ENCODE data around the gene INPP5B. TPM values are rescaled to one million over a fixed set of nuclear protein-coding genes. Genes with fewer than 3 reads are reported as not detected.

The INPP5B gene
- total and polyA plus RNA-seq, 4 donors = 9.2 to 40.8 (median 27.2) TPM

- Histone ChIP-seq H3K9ac (ENCODE audit: insufficient read depth in 1 of 2, low read length in 2 of 2) (no peak overlapping the region), H3K9me3 (ENCODE audit: control insufficient read depth in 4 of 4, insufficient read depth in 3 of 4, low read length in 3 of 4) (no peaks in the 10 kb centered on the region), H3K27ac (ENCODE audit: low read depth in 1 of 2, low read length in 1 of 2) (no peak overlapping the region), H3K36me3 (ENCODE audit: control insufficient read depth in 4 of 4, insufficient read depth in 4 of 4, low read length in 4 of 4) (peaks cover 0 to 4% (median 1%) of the 10 kb centered on the region in 4 donors), H3K4me1 (ENCODE audit: control insufficient read depth in 5 of 5, insufficient read depth in 5 of 5, low read length in 5 of 5) (peaks cover 0 to 10% (median 7%) of the 10 kb centered on the region in 5 donors), H3K4me3 (no peak overlapping the region), H3K27me3 (ENCODE audit: control insufficient read depth in 3 of 3, insufficient read depth in 3 of 3, low read length in 2 of 3) (no peaks in the 10 kb centered on the region)
- TF ChIP-seq CTCF (IDR thresholded peaks at IDR 0.05; ENCODE audit: control extremely low read depth, extremely low read depth) = no peak
- no peak for ATAC-seq (ENCODE audit: insufficient read depth, low FRiP score)
- 56 to 71% methylated on average over 13 of the region's 13 CpGs for WGBS, 2 donors
- no peak for DNase-seq
Observed at GRCh38 chr1:37926038-37926924, 20.6 kb downstream of the INPP5B start.

- no peaks in the 10 kb centered on the region for H3K27me3 ChIP-seq (ENCODE audit: control insufficient read depth in 3 of 3, insufficient read depth in 3 of 3, low read length in 2 of 3)
- no peak overlapping the region for H3K9ac ChIP-seq (ENCODE audit: insufficient read depth in 1 of 2, low read length in 2 of 2)
- WGBS, 2 donors = 64 to 79% methylated on average over 4 of the region's 4 CpGs
- H3K27ac ChIP-seq (ENCODE audit: low read depth in 1 of 2, low read length in 1 of 2) = no peak overlapping the region
- peaks cover 0 to 4% (median under 1%) of the 10 kb centered on the region in 5 donors for H3K4me1 ChIP-seq (ENCODE audit: control insufficient read depth in 5 of 5, insufficient read depth in 5 of 5, low read length in 5 of 5)
- ATAC-seq (ENCODE audit: insufficient read depth, low FRiP score) (no peak), DNase-seq (no peak)
- H3K4me3 ChIP-seq = no peak overlapping the region
- no peak for TF ChIP-seq CTCF (IDR thresholded peaks at IDR 0.05; ENCODE audit: control extremely low read depth, extremely low read depth)
- no peaks in the 10 kb centered on the region for H3K9me3 ChIP-seq (ENCODE audit: control insufficient read depth in 4 of 4, insufficient read depth in 3 of 4, low read length in 3 of 4)
- H3K36me3 ChIP-seq (ENCODE audit: control insufficient read depth in 4 of 4, insufficient read depth in 4 of 4, low read length in 4 of 4) = peaks cover 0 to 5% (median 2%) of the 10 kb centered on the region in 4 donors
Observed at GRCh38 chr1:37925316-37925715, 21.5 kb downstream of the INPP5B start.

- Histone ChIP-seq H3K9me3 (ENCODE audit: control insufficient read depth in 4 of 4, insufficient read depth in 3 of 4, low read length in 3 of 4) (no peaks in the 10 kb centered on the region), H3K27ac (ENCODE audit: low read depth in 1 of 2, low read length in 1 of 2) (no peak overlapping the region), H3K4me1 (ENCODE audit: control insufficient read depth in 5 of 5, insufficient read depth in 5 of 5, low read length in 5 of 5) (peaks cover 0 to 3% (median 0%) of the 10 kb centered on the region in 5 donors), H3K4me3 (no peak overlapping the region), H3K9ac (ENCODE audit: insufficient read depth in 1 of 2, low read length in 2 of 2) (no peak overlapping the region), H3K36me3 (ENCODE audit: control insufficient read depth in 4 of 4, insufficient read depth in 4 of 4, low read length in 4 of 4) (peaks cover 0 to 5% (median 2%) of the 10 kb centered on the region in 4 donors), H3K27me3 (ENCODE audit: control insufficient read depth in 3 of 3, insufficient read depth in 3 of 3, low read length in 2 of 3) (no peaks in the 10 kb centered on the region)
- TF ChIP-seq CTCF (IDR thresholded peaks at IDR 0.05; ENCODE audit: control extremely low read depth, extremely low read depth) = no peak
- ATAC-seq (ENCODE audit: insufficient read depth, low FRiP score) = no peak
- no peak for DNase-seq
- 87 to 92% methylated on average over 2 to 3 of the region's 3 CpGs for WGBS, 2 donors
Observed at GRCh38 chr1:37923551-37923889, 23.3 kb downstream of the INPP5B start.

All from lung (tissue), 12 donors.